Measurements from ENCODE around the gene MELTF. TPM values are rescaled to one million over a fixed set of nuclear protein-coding genes. Genes with fewer than 3 reads are reported as not detected.
A peak's percentile ranks its signal among the peaks of the same experiment; 100 is the strongest.

Gene MELTF
- total and polyA plus RNA-seq, 8 donors = 0.45 to 4.4 (median 1.5) TPM

- peaks cover 0 to 14% (median 7%) of the 10 kb centered on the region in 4 donors for H3K4me1 ChIP-seq
- TF ChIP-seq POLR2AphosphoS5 (IDR thresholded peaks at IDR 0.05) = no peak
- TF ChIP-seq EP300 (IDR thresholded peaks at IDR 0.05) = no peak
- TF ChIP-seq CTCF (IDR thresholded peaks at IDR 0.05) = no peak
- no peak for TF ChIP-seq POLR2A (IDR thresholded peaks at IDR 0.05)
- WGBS, 5 donors = 74 to 89% (median 84%) methylated on average over 15 of the region's 15 CpGs
- H3K27me3 ChIP-seq = peaks cover 0 to 45% (median 4%) of the 10 kb centered on the region in 3 donors
- H3K27ac ChIP-seq = no peak overlapping the region
- intact Hi-C loops (cut with DNase I; ENCODE audit: low total_unique reads) = no loop called here
- no peaks in the 10 kb centered on the region for H3K9me3 ChIP-seq
- H3K4me3 ChIP-seq = no peak overlapping the region
- DNase-seq = peak in 1 of 2 donors; percentile 10
- no peaks in the 10 kb centered on the region for H3K36me3 ChIP-seq
These were observed 7.8 kb downstream of the MELTF start for GRCh38 chr3:197021729-197022404.

- peak in 1 of 2 donors; percentile 16 for DNase-seq
- H3K36me3 ChIP-seq = no peaks in the 10 kb centered on the region
These were observed 8.4 kb downstream of the MELTF start for GRCh38 chr3:197021231-197021630.

GRCh38 chr3:197019535-197019934, 10.1 kb downstream of the MELTF start:
- no peaks in the 10 kb centered on the region for H3K9me3 ChIP-seq
- no peaks in the 10 kb centered on the region for H3K36me3 ChIP-seq
- H3K4me3 ChIP-seq = no peak overlapping the region
- TF ChIP-seq POLR2AphosphoS5 (IDR thresholded peaks at IDR 0.05) (no peak), POLR2A (IDR thresholded peaks at IDR 0.05) (no peak), CTCF (IDR thresholded peaks at IDR 0.05) (no peak), EP300 (IDR thresholded peaks at IDR 0.05) (no peak)
- intact Hi-C loops (cut with DNase I; ENCODE audit: low total_unique reads) = no loop called here
- H3K4me1 ChIP-seq = peaks cover 0 to 14% (median 7%) of the 10 kb centered on the region in 4 donors
- WGBS, 5 donors = 85 to 89% (median 87%) methylated on average over 13 of the region's 13 CpGs
- no peak for DNase-seq
- H3K27me3 ChIP-seq = peaks cover 0 to 41% (median 4%) of the 10 kb centered on the region in 3 donors
- H3K27ac ChIP-seq = no peak overlapping the region

More at GRCh38 chr3:197021231-197021630, 8.4 kb downstream of the MELTF start:
- intact Hi-C loops (cut with DNase I; ENCODE audit: low total_unique reads) = no loop called here
- no peak for TF ChIP-seq CTCF (IDR thresholded peaks at IDR 0.05)
- TF ChIP-seq POLR2AphosphoS5 (IDR thresholded peaks at IDR 0.05) = no peak
- TF ChIP-seq POLR2A (IDR thresholded peaks at IDR 0.05) = no peak
- no peak for TF ChIP-seq EP300 (IDR thresholded peaks at IDR 0.05)
- no peak overlapping the region for H3K4me3 ChIP-seq
- no peak overlapping the region for H3K27ac ChIP-seq
- H3K4me1 ChIP-seq = peaks cover 0 to 14% (median 7%) of the 10 kb centered on the region in 4 donors
- H3K9me3 ChIP-seq = no peaks in the 10 kb centered on the region
- H3K27me3 ChIP-seq = peaks cover 0 to 46% (median 4%) of the 10 kb centered on the region in 3 donors
- WGBS, 5 donors = 66 to 76% (median 72%) methylated on average over 7 to 10 of the region's 10 CpGs

- Histone ChIP-seq H3K4me1 (peaks cover 0 to 14% (median 7%) of the 10 kb centered on the region in 4 donors), H3K27ac (no peak overlapping the region), H3K36me3 (no peaks in the 10 kb centered on the region), H3K9me3 (no peaks in the 10 kb centered on the region), H3K4me3 (no peak overlapping the region), H3K27me3 (peaks cover 0 to 36% (median 4%) of the 10 kb centered on the region in 3 donors)
- TF ChIP-seq EP300 (IDR thresholded peaks at IDR 0.05) (no peak), POLR2A (IDR thresholded peaks at IDR 0.05) (no peak)
- WGBS, 5 donors = 40 to 50% (median 48%) methylated on average over 6 of the region's 6 CpGs
- no peak for DNase-seq
- intact Hi-C loops (cut with DNase I; ENCODE audit: low total_unique reads) = no loop called here
These were observed 10.6 kb downstream of the MELTF start for GRCh38 chr3:197019021-197019420.

GRCh38 chr3:197017003-197017402, 12.6 kb downstream of the MELTF start:
- Histone ChIP-seq H3K4me3 (no peak overlapping the region), H3K27ac (no peak overlapping the region), H3K9me3 (no peaks in the 10 kb centered on the region), H3K36me3 (no peaks in the 10 kb centered on the region), H3K27me3 (peaks cover 0 to 16% (median 0%) of the 10 kb centered on the region in 3 donors), H3K4me1 (no peaks in the 10 kb centered on the region)
- intact Hi-C loops (cut with DNase I; ENCODE audit: low total_unique reads) = no loop called here
- DNase-seq = no peak
- 93 to 97% (median 95%) methylated on average over 11 to 18 of the region's 18 CpGs for WGBS, 5 donors
- TF ChIP-seq POLR2AphosphoS5 (IDR thresholded peaks at IDR 0.05) (no peak), CTCF (IDR thresholded peaks at IDR 0.05) (no peak), POLR2A (IDR thresholded peaks at IDR 0.05) (no peak), EP300 (IDR thresholded peaks at IDR 0.05) (no peak)
